ENCODE data around the gene HSPA1A.

The HSPA1A gene

GRCh38 chr6:31865205-31866118 lies 50.1 kb downstream of the HSPA1A start:
- no peak for DNase-seq (ENCODE audit: low spot score)

Measured in RKO (cell line).